K562 (cell line): Measurements from ENCODE around the gene FNDC1. TPM values are rescaled to one million over a fixed set of nuclear protein-coding genes. Genes with fewer than 3 reads are reported as not detected.

Experiments used
- ATAC-seq: fragments of 200-7000 bp; cut with Tn5 transposase; 3 replicates; pipeline ENCODE4 v1.9.1; 2020; ENCODE audit warnings: moderate library complexity
- BruUV-seq: library from RNA; stranded (reverse); fragments of 400-500 nt; replicated peaks from 2 replicates; lab custom pipeline; 2021; lab: Mats Ljungman, UMichigan
- CTCF ChIA-PET: fragments of 300-600 bp; formaldehyde crosslinking; extraction: SDS; loops from one replicate; lab custom pipeline; 2021; ENCODE audit warnings: low intra/inter-chr PET ratio; lab: Yijun Ruan, JAX
- POLR2A ChIA-PET: fragments of 300-600, 350-650 bp; sonication (Branson Sonifier 250); formaldehyde crosslinking; extraction: SDS; loops from one replicate; lab custom pipeline; 2021; ENCODE audit warnings: antibody characterized with exemption, inconsistent platforms; lab: Yijun Ruan, JAX
- DNase-seq, 4 experiments: peaks; one replicate each; pipeline versions ENCODE4 v3.0.0 to v3.0.0-alpha.2; 2011 to 2018; ENCODE audit warnings: low spot score in 3 of 4, mixed read lengths in 3 of 4; ENCODE audit errors: extremely low read depth in 1 of 4
- FAIRE-seq: peaks from 2 replicates; lab custom pipeline; 2011; peaks lifted over from hg19 to GRCh38; lab: Jason Lieb, UNC
- H2AFZ ChIP-seq: 2 replicates; pipeline ENCODE4 v1.6.0; 2011; ENCODE audit warnings: low read depth, low read length, control low read depth, inconsistent platforms
- H3K27ac ChIP-seq: fragments of 200-600 bp; 3 replicates; pipeline ENCODE4 v1.8.0; 2011; ENCODE audit warnings: low read depth, mild to moderate bottlenecking, control low read depth, inconsistent platforms, low read length, moderate library complexity, mixed read lengths; ENCODE audit errors: extremely low read depth
- H3K27me3 ChIP-seq, 2 experiments: fragments of 300-600 bp in 1 of 2; 2 replicates in 1 of 2; 3 replicates in 1 of 2; pipeline versions ENCODE4 v1.6.0 to v1.8.0; 2011; ENCODE audit warnings: inconsistent platforms in 2 of 2, low read length in 2 of 2, mild to moderate bottlenecking in 1 of 2, mixed read lengths in 1 of 2, moderate library complexity in 1 of 2; ENCODE audit not compliant: control insufficient read depth in 2 of 2, insufficient read depth in 2 of 2
- H3K36me3 ChIP-seq: fragments of 300-600 bp; 3 replicates; pipeline ENCODE4 v1.8.0; 2011; ENCODE audit warnings: mild to moderate bottlenecking, low read length, inconsistent platforms; ENCODE audit not compliant: control insufficient read depth, insufficient read depth
- H3K4me1 ChIP-seq, 2 experiments: fragments of 200-600 bp in 1 of 2; replicated peaks in 1 of 2; 2 replicates in 1 of 2; 3 replicates in 1 of 2; pipeline versions ENCODE4 v1.5.1 to v1.8.0; 2011; ENCODE audit warnings: inconsistent platforms in 2 of 2, low read length in 2 of 2, mild to moderate bottlenecking in 1 of 2, mixed read lengths in 1 of 2, moderate library complexity in 1 of 2; ENCODE audit not compliant: control insufficient read depth in 2 of 2, insufficient read depth in 2 of 2
- H3K4me2 ChIP-seq: 2 replicates; pipeline ENCODE4 v1.6.1; 2011; ENCODE audit warnings: low read length, control low read depth, inconsistent platforms, mixed read lengths; ENCODE audit not compliant: insufficient read depth
- H3K4me3 ChIP-seq: fragments of 200-600 bp; sonication (generic), shearing (Covaris generic); 2 replicates; pipeline ENCODE4 v1.5.1; 2016; ENCODE audit warnings: control low read depth, inconsistent platforms
- H3K79me2 ChIP-seq: fragments of 200-600 bp; 3 replicates; pipeline ENCODE4 v1.8.0; 2011; ENCODE audit warnings: low read length, inconsistent platforms; ENCODE audit not compliant: control insufficient read depth, insufficient read depth
- H3K9ac ChIP-seq, 2 experiments: 2 replicates each; pipeline versions ENCODE4 v1.6.0 to v1.6.1; 2011; ENCODE audit warnings: low read depth in 2 of 2, low read length in 2 of 2, control low read depth in 1 of 2, inconsistent platforms in 1 of 2, mild to moderate bottlenecking in 1 of 2, mixed read lengths in 1 of 2; ENCODE audit not compliant: insufficient read depth in 1 of 2
- H3K9me1 ChIP-seq: one replicate; pipeline ENCODE4 v1.6.0; 2011; ENCODE audit warnings: inconsistent platforms, mild to moderate bottlenecking, low read length, moderate library complexity; ENCODE audit not compliant: control insufficient read depth, insufficient read depth
- H3K9me3 ChIP-seq: replicated peaks from 2 replicates; pipeline ENCODE4 v1.5.1; 2011; ENCODE audit warnings: low read depth, low read length, inconsistent platforms; ENCODE audit not compliant: control insufficient read depth, insufficient read depth
- H4K20me1 ChIP-seq: replicated peaks from 2 replicates; pipeline ENCODE4 v1.6.1; 2011; ENCODE audit warnings: low read length, inconsistent platforms, mixed read lengths; ENCODE audit not compliant: control insufficient read depth, insufficient read depth
- ARID2 ChIP-seq: fragments of 450-650 bp; IDR thresholded peaks from 2 replicates; pipeline ENCODE4 v1.6.1; 2017; ENCODE audit warnings: antibody characterized with exemption, mild to moderate bottlenecking
- CTBP1 ChIP-seq: fragments of 450-650 bp; IDR thresholded peaks from 2 replicates; pipeline ENCODE4 v1.6.1; 2016; ENCODE audit warnings: borderline replicate concordance
- CTCF ChIP-seq, 3 experiments: IDR thresholded peaks in 2 of 3; conservative IDR thresholded peaks in 1 of 3; 2 replicates each; pipeline ENCODE4 v1.5.1; 2011 to 2012; ENCODE audit warnings: low read length in 3 of 3, mild to moderate bottlenecking in 3 of 3, control low read depth in 2 of 3, improper control_type of control experiment in 1 of 3, inconsistent platforms in 1 of 3, low read depth in 1 of 3, mixed read lengths in 1 of 3, moderate library complexity in 1 of 3; ENCODE audit not compliant: insufficient read depth in 2 of 3
- FOXO4 ChIP-seq: fragments of 450-650 bp; formaldehyde crosslinking; IDR thresholded peaks from 2 replicates; pipeline ENCODE4 v1.4.0; 2020; ENCODE audit warnings: mild to moderate bottlenecking, moderate library complexity
- HNRNPUL1 ChIP-seq: fragments of 200-400 bp; formaldehyde crosslinking; IDR thresholded peaks from 2 replicates; pipeline ENCODE4 v1.6.1; 2017; ENCODE audit warnings: low read length
- NCOA2 ChIP-seq, 2 experiments: fragments of 450-650 bp; IDR thresholded peaks; 2 replicates each; pipeline ENCODE4 v1.6.1; 2018; ENCODE audit warnings: mild to moderate bottlenecking in 2 of 2, moderate library complexity in 1 of 2; ENCODE audit not compliant: partially characterized antibody in 2 of 2
- SLC30A9 ChIP-seq: fragments of 250-450 bp; sonication (Bioruptor Pico); IDR thresholded peaks from 2 replicates; pipeline ENCODE4 v1.8.0; 2022; ENCODE audit warnings: mild to moderate bottlenecking, moderate library complexity
- ZNF263 ChIP-seq: sonication (generic); formaldehyde crosslinking; IDR thresholded peaks from 2 replicates; pipeline ENCODE4 v1.8.0; 2022; ENCODE audit warnings: mild to moderate bottlenecking, missing genetic modification reagents, borderline replicate concordance
- WGBS: fragments of 100-300 bp; shearing (Covaris generic); methylation state at CpG from one replicate; pipeline ENCODE4 v1.1.6; 2016; ENCODE audit warnings: low coverage, mixed read lengths; ENCODE audit not compliant: insufficient coverage; ENCODE audit errors: missing lambda C conversion rate; 5-methylcytosine and 5-hydroxymethylcytosine counted together
- in situ Hi-C: fragments of 300-500 bp; cut with MboI; formaldehyde crosslinking; loops from 4 replicates; pipeline ENCODE4 v1.15.0; 2018; ENCODE audit warnings: inconsistent platforms, mixed read lengths
- intact Hi-C: fragments of 100-400 bp; cut with micrococcal nuclease; formaldehyde crosslinking; loops from 2 replicates; pipeline ENCODE4 v1.14.2; 2022
- polyA plus RNA-seq, 8 experiments: library from polyadenylated mRNA; depleted of rRNA in 4 of 8; stranded (reverse) in 5 of 8; unstranded in 3 of 8; fragments of >200 nt; fragmentation: Nextera tagmentation in 2 of 8; fragmentation: Illumina TruSeq in 1 of 8; extraction: Ambion mirVana in 2 of 8; extraction: Trizol in 1 of 8; gene quantifications; 2 replicates each; pipeline versions ENCODE4 v1.2.1 to v1.2.3, GENCODE V29; 2011 to 2014; ENCODE audit warnings: inconsistent platforms in 1 of 8, missing spikeins in 1 of 8
- total RNA-seq, 7 experiments: library from RNA; depleted of rRNA in 6 of 7; stranded (reverse); fragments of >200 nt in 6 of 7; fragmentation: Illumina TruSeq in 2 of 7; extraction: Trizol in 2 of 7; gene quantifications; 2 replicates each; pipeline versions ENCODE4 v1.2.1 to v1.2.3, GENCODE V29; 2011 to 2021; ENCODE audit warnings: low replicate concordance in 1 of 7

The FNDC1 gene
- total and polyA plus RNA-seq, 9 of the 15 experiments (the other 6 are each of a cell fraction or from before 2014, with no cell fraction given): not detected

- no peak for TF ChIP-seq ZNF263 (CRISPR knock-in tag)
- TF ChIP-seq SLC30A9 (CRISPR knock-in tag): no peak
- TF ChIP-seq CTBP1: no peak
These were observed 140.5 kb downstream of the FNDC1 start (continued) for GRCh38 chr6:159309723-159310122.

- ChIA-PET CTCF (no interaction called here), POLR2A (interaction anchor here (0.6 kb wide), 1 partner anchor 516 kb away, joined by 3 read pairs; no protein-coding TSS in a partner anchor)
- no peaks in the 10 kb centered on the region for H3K9me1 ChIP-seq
- H3K4me1 ChIP-seq: no peaks in the 10 kb centered on the region; a peak in 1 of 5 replicates
- no peak overlapping the region for H3K4me3 ChIP-seq
- H3K9me3 ChIP-seq: no peaks in the 10 kb centered on the region
- H3K27me3 ChIP-seq: peaks cover 8 to 22% of the 10 kb centered on the region in 2 experiments; a peak in 4 of 5 replicates
- TF ChIP-seq FOXO4 (CRISPR knock-in tag) (no peak), NCOA2 (IDR thresholded peaks at IDR 0.05; ENCODE audit: partially characterized antibody in 2 of 2) (no peak), ARID2 (no peak), CTCF (IDR thresholded peaks at IDR 0.05 in 2 of 3, conservative IDR thresholded peaks at IDR 0.05 in 1 of 3; ENCODE audit: insufficient read depth in 2 of 3, low read depth in 1 of 3, low read length in 3 of 3) (peak in 1 of 3 experiments; percentile 23; a peak in 1 of 6 replicates), HNRNPUL1 (no peak)
- no peak for FAIRE-seq
- H3K79me2 ChIP-seq: no peaks in the 10 kb centered on the region
- no peaks in the 10 kb centered on the region for H3K36me3 ChIP-seq
- intact Hi-C loops (no loop called here), in situ Hi-C loops (no loop called here)
- WGBS: 0% methylated on average over 4 of the region's 4 CpGs
- no peak overlapping the region for H3K9ac ChIP-seq
- H4K20me1 ChIP-seq: no peaks in the 10 kb centered on the region
- no peak for DNase-seq
- no peak overlapping the region for H3K27ac ChIP-seq
- no peak overlapping the region for H3K4me2 ChIP-seq
- ATAC-seq: peak; percentile 43; the same call in 1 of the 3 replicates
- no peak overlapping the region for H2AFZ ChIP-seq
- BruUV-seq: no TSS peak
These were observed 142.4 kb downstream of the FNDC1 start for GRCh38 chr6:159311618-159312017.
